HUES48 (cell line): Measurements from ENCODE around the gene PIK3CB.
"Not testable (repeated sequence)": the region's sequence is repeated elsewhere in the genome, so short reads cannot be mapped to it uniquely, and the experiment has no call there.

Experiments
- H3K27ac ChIP-seq: one replicate; pipeline ENCODE4 v1.7.0; 2013; ENCODE audit warnings: low read depth, low read length, inconsistent platforms
- H3K27me3 ChIP-seq: 2 replicates; pipeline ENCODE4 v1.6.1; 2013; ENCODE audit warnings: mild to moderate bottlenecking, low read length; ENCODE audit not compliant: control insufficient read depth, insufficient read depth
- H3K36me3 ChIP-seq: 2 replicates; pipeline ENCODE4 v1.6.1; 2013; ENCODE audit warnings: low read length; ENCODE audit not compliant: control insufficient read depth, insufficient read depth
- H3K4me1 ChIP-seq: 2 replicates; pipeline ENCODE4 v1.6.1; 2013; ENCODE audit warnings: mild to moderate bottlenecking, low read length; ENCODE audit not compliant: control insufficient read depth, insufficient read depth
- H3K4me3 ChIP-seq: 2 replicates; pipeline ENCODE4 v1.5.1; 2013; ENCODE audit warnings: mild to moderate bottlenecking, low read depth, low read length
- H3K9ac ChIP-seq: 2 replicates; pipeline ENCODE4 v1.6.1; 2013; ENCODE audit warnings: mild to moderate bottlenecking, low read depth, low read length, moderate library complexity
- H3K9me3 ChIP-seq: 2 replicates; pipeline ENCODE4 v1.6.1; 2013; ENCODE audit warnings: low read length; ENCODE audit not compliant: control insufficient read depth, insufficient read depth

Gene PIK3CB

DNA sequence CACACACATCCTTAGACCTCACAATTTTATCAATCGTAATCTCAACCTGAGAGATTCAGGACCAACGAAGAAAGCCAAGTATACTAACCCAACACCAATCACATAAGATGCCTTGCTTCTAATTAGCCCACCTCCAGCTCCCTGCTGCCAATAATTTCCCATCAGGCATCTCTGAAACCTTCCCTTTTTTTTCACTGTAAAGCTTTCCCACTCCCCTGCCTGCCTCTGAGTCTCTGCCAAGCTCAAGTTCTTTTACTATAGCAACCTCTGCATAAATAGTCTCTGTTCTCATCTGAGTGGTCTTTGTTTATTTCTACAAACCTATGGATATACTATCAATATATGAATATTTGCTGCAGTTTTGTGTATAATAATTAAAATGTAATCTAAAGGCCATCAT, 86.5 kb downstream of the PIK3CB start:
- Histone ChIP-seq H3K27me3 (no peaks in the 10 kb centered on the region), H3K36me3 (peaks cover 7% of the 10 kb centered on the region; the same call in 1 of the 2 replicates), H3K4me3 (no peak overlapping the region), H3K9ac (no peak overlapping the region), H3K9me3 (peaks cover 7% of the 10 kb centered on the region; the same call in 1 of the 2 replicates), H3K4me1 (no peaks in the 10 kb centered on the region), H3K27ac (no peak overlapping the region)

DNA sequence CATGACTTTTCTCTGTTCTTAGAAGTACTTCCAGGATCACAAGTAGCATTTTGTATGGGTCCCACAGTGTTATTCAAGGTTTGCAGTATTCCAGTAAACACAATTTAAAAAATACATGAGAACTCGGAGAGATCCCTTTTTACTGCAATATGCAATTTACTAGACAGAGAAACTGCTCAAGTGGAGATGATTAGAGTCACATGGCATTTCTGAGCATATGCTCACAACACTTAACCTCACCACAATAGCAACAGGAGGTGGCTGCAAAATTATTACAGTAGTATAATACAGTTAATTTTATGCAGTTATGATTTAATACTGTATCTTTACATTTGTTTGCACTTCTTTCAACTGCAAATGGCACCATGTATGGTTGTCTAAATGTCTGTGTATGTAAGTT, 87.5 kb downstream of the PIK3CB start:
- no peak overlapping the region for H3K9ac ChIP-seq
- peaks cover 14% of the 10 kb centered on the region; the same call in 1 of the 2 replicates for H3K36me3 ChIP-seq
- H3K4me3 ChIP-seq: no peak overlapping the region
- H3K4me1 ChIP-seq: no peaks in the 10 kb centered on the region
- H3K27me3 ChIP-seq: no peaks in the 10 kb centered on the region
- peaks cover 7% of the 10 kb centered on the region; the same call in 1 of the 2 replicates for H3K9me3 ChIP-seq
- H3K27ac ChIP-seq: no peak overlapping the region

DNA sequence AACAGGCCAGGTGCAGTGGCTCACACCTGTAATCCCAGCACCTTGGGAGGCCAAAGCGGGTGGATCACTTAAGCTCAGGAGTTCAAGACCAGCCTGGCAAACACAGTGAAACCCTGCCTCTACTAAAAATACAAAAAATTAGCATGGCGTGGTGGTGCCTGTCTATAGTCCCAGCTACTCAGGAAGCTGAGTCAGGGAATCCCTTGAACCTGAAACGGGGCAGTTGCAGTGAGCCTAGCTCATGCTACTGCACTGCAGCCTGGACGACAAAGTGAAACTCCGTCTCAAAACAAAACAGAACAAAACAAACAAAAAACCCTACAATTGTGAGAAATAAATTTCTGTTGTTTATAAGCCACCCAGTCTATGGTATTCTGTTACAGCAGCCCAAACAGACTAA, 94.7 kb downstream of the PIK3CB start:
- Histone ChIP-seq H3K4me3 (no peak overlapping the region), H3K9ac (no peak overlapping the region), H3K9me3 (no peaks in the 10 kb centered on the region), H3K36me3 (peaks cover 29% of the 10 kb centered on the region), H3K27ac (no peak overlapping the region), H3K27me3 (no peaks in the 10 kb centered on the region), H3K4me1 (no peaks in the 10 kb centered on the region)

DNA sequence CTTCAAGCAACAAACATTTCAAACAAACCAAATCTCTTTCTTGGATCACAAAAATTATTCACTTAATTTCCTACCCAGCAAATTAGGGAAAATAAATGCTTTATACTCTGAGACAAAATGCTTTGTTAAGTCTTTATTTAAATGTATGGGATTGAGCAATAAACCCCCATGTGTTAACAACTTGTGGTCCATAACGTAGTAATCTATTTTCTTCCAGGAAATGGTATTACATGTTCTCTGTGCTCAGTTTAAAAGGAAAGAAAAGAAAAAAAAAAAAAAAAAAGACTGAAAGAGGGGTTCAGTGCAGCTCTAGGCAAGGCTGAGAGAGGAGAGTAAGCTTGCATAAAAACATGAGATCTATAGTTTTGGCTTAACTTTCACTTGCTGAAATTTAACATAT, 102.3 kb downstream of the PIK3CB start:
- no peaks in the 10 kb centered on the region for H3K4me1 ChIP-seq
- H3K9ac ChIP-seq: no peak overlapping the region
- H3K27me3 ChIP-seq: no peaks in the 10 kb centered on the region
- H3K36me3 ChIP-seq: peaks cover 24% of the 10 kb centered on the region
- no peak overlapping the region for H3K27ac ChIP-seq
- no peak overlapping the region for H3K4me3 ChIP-seq
- H3K9me3 ChIP-seq: no peaks in the 10 kb centered on the region

DNA sequence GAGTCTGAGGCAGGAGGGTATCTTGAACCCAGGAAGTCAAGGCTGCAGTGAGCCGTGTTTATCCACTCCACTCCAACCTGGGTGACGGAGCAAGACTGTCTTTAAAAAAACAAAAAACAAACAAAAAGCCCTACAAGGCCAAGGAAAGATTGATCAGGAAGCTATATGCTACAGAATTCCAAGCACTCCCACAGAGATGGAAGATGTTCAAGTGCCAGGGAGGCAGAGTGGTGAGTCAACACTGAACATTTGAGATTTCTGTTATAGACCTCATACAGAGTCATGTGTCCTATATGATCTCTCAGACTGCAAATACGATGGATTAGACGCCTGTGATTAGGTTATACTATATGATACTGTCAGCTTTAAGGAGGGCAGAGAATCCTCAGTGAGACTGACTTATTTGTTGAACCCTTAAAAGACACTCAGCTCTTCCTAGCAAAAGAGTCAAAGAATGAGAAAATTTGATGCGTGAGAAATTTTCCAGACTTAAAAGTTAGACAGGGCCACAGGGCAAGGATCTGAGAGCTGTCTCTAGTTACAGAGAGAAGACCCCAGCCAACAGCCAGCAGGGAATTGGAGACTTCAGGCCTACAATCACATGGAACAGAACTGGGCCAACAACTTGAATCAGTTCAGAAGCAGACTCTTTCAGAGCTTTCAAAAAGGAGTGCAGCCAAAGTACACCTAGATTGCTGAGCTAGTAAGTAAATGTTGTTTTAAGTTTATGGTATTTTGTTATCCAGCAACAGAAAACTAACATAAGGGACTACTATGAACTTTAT, 107.6 kb downstream of the PIK3CB start:
- Histone ChIP-seq H3K9me3 (no peaks in the 10 kb centered on the region), H3K27me3 (no peaks in the 10 kb centered on the region), H3K9ac (no peak overlapping the region), H3K4me1 (no peaks in the 10 kb centered on the region), H3K4me3 (no peak overlapping the region), H3K27ac (no peak overlapping the region), H3K36me3 (0 out of 2 replicates have a peak, but pooled peaks cover 2% of the 10 kb centered on the region)

DNA sequence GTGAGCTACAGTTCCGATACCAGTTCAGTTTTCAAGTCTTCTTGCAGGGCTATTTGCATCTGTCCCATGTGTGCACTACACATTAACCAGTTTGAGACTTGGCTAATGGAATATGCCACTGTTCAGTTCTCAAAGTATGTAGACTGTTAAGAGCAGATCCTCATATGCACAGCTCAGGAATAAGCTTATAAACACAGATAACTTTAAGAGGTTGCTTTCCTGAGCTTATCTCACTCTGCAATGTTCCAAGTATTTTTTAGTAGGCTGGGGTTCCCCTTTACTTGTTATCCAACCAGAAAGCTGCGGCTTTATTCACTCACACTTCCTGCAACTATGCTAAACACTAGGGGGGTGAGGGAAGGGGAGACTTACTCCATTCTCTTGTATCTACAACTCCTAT, 108.7 kb downstream of the PIK3CB start:
- H3K4me3 ChIP-seq, H3K27me3 ChIP-seq, H3K27ac ChIP-seq, H3K9ac ChIP-seq, H3K9me3 ChIP-seq, H3K4me1 ChIP-seq, H3K36me3 ChIP-seq: not testable (repeated sequence)

DNA sequence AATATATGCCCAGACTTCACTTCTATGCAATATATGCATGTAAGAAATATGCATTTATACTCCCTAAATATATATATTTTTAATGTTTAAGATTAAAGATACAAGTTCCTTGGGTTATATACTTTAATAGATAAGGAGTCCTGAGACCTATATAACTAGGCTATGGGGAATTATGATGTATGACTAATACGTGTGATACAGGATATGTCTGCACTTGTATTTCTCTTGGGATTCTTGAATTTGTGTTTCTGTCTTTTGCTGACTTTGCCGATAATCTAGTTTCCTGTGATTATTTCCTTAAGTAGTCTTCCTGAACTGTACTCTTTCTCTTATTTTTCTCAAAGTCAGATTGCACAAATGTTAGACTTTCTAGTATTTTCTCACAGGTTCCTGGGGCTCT, 109.6 kb downstream of the PIK3CB start:
- H3K27ac ChIP-seq: no peak overlapping the region
- H3K27me3 ChIP-seq: no peaks in the 10 kb centered on the region
- no peaks in the 10 kb centered on the region for H3K9me3 ChIP-seq
- no peaks in the 10 kb centered on the region for H3K36me3 ChIP-seq
- no peak overlapping the region for H3K4me3 ChIP-seq
- H3K4me1 ChIP-seq: no peaks in the 10 kb centered on the region
- H3K9ac ChIP-seq: no peak overlapping the region

DNA sequence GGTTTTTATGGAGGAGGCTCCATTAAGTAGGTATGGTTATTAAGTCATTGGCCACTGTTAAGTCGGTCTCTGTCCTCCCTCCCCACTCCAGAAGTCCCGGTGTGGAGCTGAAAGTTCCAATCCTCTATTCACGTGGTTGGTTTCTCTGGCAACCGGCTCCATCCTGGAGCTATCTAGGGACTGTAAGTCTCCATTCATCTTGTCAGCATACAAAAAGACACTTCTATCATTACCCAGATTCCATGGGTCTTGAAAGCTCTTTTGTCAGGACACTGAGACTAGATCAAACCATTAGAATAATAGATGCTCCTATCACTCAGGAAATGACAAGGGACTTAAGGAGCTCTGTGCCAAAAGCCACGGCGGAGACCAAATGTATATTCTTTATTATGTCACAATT, 110.3 kb downstream of the PIK3CB start:
- H3K4me3 ChIP-seq: no peak overlapping the region
- no peak overlapping the region for H3K9ac ChIP-seq
- H3K36me3 ChIP-seq: no peaks in the 10 kb centered on the region
- H3K27ac ChIP-seq: no peak overlapping the region
- H3K9me3 ChIP-seq: no peaks in the 10 kb centered on the region
- H3K4me1 ChIP-seq: no peaks in the 10 kb centered on the region
- no peaks in the 10 kb centered on the region for H3K27me3 ChIP-seq

DNA sequence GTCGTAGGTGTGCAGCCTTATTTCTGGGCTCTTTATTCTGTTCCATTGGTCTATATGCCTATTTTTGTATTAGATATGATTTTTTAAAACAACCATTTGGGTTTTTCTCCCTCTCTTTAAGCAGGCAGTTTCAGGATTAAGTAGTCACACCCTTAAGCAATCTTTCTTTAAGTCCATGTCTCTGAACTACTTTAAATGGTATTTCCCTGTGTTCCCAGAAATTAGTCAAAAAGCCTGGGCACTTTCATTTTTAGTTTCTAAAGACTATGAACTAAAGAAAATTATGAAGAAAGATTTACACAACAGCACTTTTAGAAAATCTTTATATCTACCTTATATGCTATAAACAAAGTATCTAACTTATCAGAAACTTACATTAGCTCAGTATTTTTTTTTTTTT, 115.9 kb downstream of the PIK3CB start:
- Histone ChIP-seq H3K27ac (no peak overlapping the region), H3K9me3 (no peaks in the 10 kb centered on the region), H3K4me3 (no peak overlapping the region), H3K4me1 (no peaks in the 10 kb centered on the region), H3K36me3 (0 out of 2 replicates have a peak, but pooled peaks cover under 1% of the 10 kb centered on the region), H3K27me3 (no peaks in the 10 kb centered on the region), H3K9ac (no peak overlapping the region)

DNA sequence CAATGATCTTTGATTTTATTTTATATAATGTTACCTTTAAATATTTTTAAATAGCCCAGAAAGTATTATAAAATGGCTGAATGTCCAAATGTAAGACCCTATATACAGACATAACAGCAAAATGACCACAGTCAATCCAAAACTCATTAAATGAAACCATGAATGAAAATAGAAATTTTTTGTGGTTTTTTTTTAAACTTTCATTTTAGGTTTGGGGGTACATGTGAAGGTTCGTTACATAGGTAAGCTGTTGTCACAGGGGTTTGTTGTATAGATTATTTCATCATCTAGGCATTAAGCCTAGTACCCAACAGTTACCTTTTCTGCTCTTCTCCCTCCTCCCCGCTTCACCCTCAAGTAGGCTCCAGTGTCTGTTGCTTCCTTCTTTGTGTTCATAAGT, 117.4 kb downstream of the PIK3CB start:
- Histone ChIP-seq H3K4me3 (no peak overlapping the region), H3K9ac (no peak overlapping the region), H3K4me1 (no peaks in the 10 kb centered on the region), H3K36me3 (peaks cover 14% of the 10 kb centered on the region; the same call in 1 of the 2 replicates), H3K27ac (no peak overlapping the region), H3K9me3 (no peaks in the 10 kb centered on the region), H3K27me3 (no peaks in the 10 kb centered on the region)

DNA sequence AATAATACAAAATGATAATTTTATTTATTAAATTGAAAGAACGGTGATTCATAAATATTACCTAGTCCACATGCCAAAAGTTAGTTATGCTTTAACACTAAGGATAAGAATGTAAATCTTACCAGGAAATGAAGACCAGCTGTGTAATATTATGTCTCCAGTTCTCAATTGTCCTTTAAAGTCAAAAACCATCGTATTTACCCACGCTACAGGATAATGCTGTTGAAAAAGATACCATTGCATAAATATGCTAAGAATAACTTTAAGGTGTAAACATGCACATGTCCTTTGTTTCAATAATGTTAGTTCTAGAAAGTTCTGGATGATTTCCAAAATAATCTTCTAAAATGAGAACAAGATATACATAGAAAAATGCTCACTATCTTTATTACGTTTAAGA, 122.6 kb downstream of the PIK3CB start:
- Histone ChIP-seq H3K27me3 (no peaks in the 10 kb centered on the region), H3K4me1 (no peaks in the 10 kb centered on the region), H3K9me3 (no peaks in the 10 kb centered on the region), H3K9ac (no peak overlapping the region), H3K4me3 (no peak overlapping the region), H3K27ac (no peak overlapping the region), H3K36me3 (peaks cover 31% of the 10 kb centered on the region; the same call in 1 of the 2 replicates)
